GM18858 (cell line): Measurements from ENCODE around the gene MICAL2.

Source experiments
- ATAC-seq: cut with Tn5 transposase; IDR thresholded peaks from one replicate; pipeline ENCODE4 v1.9.1; 2021; ENCODE audit not compliant: unreplicated experiment

The MICAL2 gene

GRCh38 chr11:12280199-12280837 is 169.9 kb downstream of the MICAL2 start:
- ATAC-seq: no peak

- ATAC-seq: no peak
These were observed 170.6 kb downstream of the MICAL2 start for GRCh38 chr11:12280838-12281565.

GRCh38 chr11:12281571-12282478 is 171.4 kb downstream of the MICAL2 start:
- no peak for ATAC-seq

- ATAC-seq: no peak
These were observed 172.3 kb downstream of the MICAL2 start for GRCh38 chr11:12282676-12283075.

GRCh38 chr11:12284316-12285050 is 174.1 kb downstream of the MICAL2 start:
- ATAC-seq: no peak

- no peak for ATAC-seq
These were observed 174.7 kb downstream of the MICAL2 start for GRCh38 chr11:12285106-12285505.

- ATAC-seq: no peak
These were observed 175.4 kb downstream of the MICAL2 start for GRCh38 chr11:12285811-12286222.

- ATAC-seq: no peak
These were observed 176.2 kb downstream of the MICAL2 start for GRCh38 chr11:12286606-12287005.

- ATAC-seq: no peak
These were observed 176.6 kb downstream of the MICAL2 start for GRCh38 chr11:12287009-12287373.

- ATAC-seq: no peak
These were observed 177.2 kb downstream of the MICAL2 start for GRCh38 chr11:12287374-12288211.

- ATAC-seq: no peak
These were observed 178.0 kb downstream of the MICAL2 start for GRCh38 chr11:12288212-12288930.

- ATAC-seq: no peak
These were observed 178.7 kb downstream of the MICAL2 start for GRCh38 chr11:12288931-12289666.

GRCh38 chr11:12289667-12290476 is 179.5 kb downstream of the MICAL2 start:
- ATAC-seq: no peak

GRCh38 chr11:12290477-12290922 is 180.1 kb downstream of the MICAL2 start:
- no peak for ATAC-seq

GRCh38 chr11:12291313-12291712 is 180.9 kb downstream of the MICAL2 start:
- ATAC-seq: no peak

- no peak for ATAC-seq
These were observed 181.4 kb downstream of the MICAL2 start for GRCh38 chr11:12291766-12292165.

- ATAC-seq: no peak
These were observed 182.4 kb downstream of the MICAL2 start for GRCh38 chr11:12292766-12293165.

- no peak for ATAC-seq
These were observed 183.1 kb downstream of the MICAL2 start for GRCh38 chr11:12293486-12293885.
